ENCODE data around the gene RPL39L. TPM values are rescaled to one million over a fixed set of nuclear protein-coding genes. Genes with fewer than 3 reads are reported as not detected.

Gene RPL39L
- polyA plus RNA-seq, 3 donors = 1.1 to 3.4 (median 3.1) TPM

- H3K36me3 Mint-ChIP-seq = no peaks in the 10 kb centered on the region
- no peak overlapping the region for H3K4me3 Mint-ChIP-seq
- no peak overlapping the region for H2AFZ ChIP-seq (ENCODE audit: insufficient read depth, low read depth, low read length, poor library complexity, severe bottlenecking)
- no peak overlapping the region for H3K27ac Mint-ChIP-seq
- no peaks in the 10 kb centered on the region for H3K36me3 ChIP-seq (replicated peaks in 1 of 2; ENCODE audit: control insufficient read depth in 1 of 2, insufficient read depth in 2 of 2, low read length in 2 of 2)
- no peaks in the 10 kb centered on the region for H3K4me1 ChIP-seq (ENCODE audit: control insufficient read depth in 1 of 2, insufficient read depth in 2 of 2, low read length in 2 of 2)
- no peak for DNase-seq
- no peaks in the 10 kb centered on the region for H3K9me3 ChIP-seq (replicated peaks in 1 of 2; ENCODE audit: control insufficient read depth in 1 of 2, insufficient read depth in 1 of 2, low read length in 2 of 2)
- no peaks in the 10 kb centered on the region for H3K79me2 ChIP-seq (ENCODE audit: insufficient read depth, low read length)
- no peak overlapping the region for H3K9ac ChIP-seq (ENCODE audit: insufficient read depth, low read length, poor library complexity, severe bottlenecking)
- intact Hi-C loops (cut with micrococcal nuclease) = loop anchor here in 1 of 2 donors (5.0 kb wide), 1 partner anchor 33 kb away; no protein-coding TSS in a partner anchor
- no peak overlapping the region for H3K4me3 ChIP-seq (replicated peaks in 1 of 3; ENCODE audit: low read depth in 2 of 3, low read length in 3 of 3)
- no CpG with 5 or more reads among the region's 2 CpGs for WGBS (ENCODE audit: insufficient coverage)
- H3K4me2 ChIP-seq (replicated peaks; ENCODE audit: extremely low read depth, low read length, poor library complexity, severe bottlenecking) = no peak overlapping the region
- H4K20me1 ChIP-seq (ENCODE audit: insufficient read depth, low read length) = no peaks in the 10 kb centered on the region
- no peak for TF ChIP-seq CTCF (IDR thresholded peaks at IDR 0.05)
- no peaks in the 10 kb centered on the region for H3K27me3 ChIP-seq (ENCODE audit: control insufficient read depth in 2 of 2, insufficient read depth in 2 of 2, low read length in 2 of 2)
- peaks cover 2% of the 10 kb centered on the region for H3K4me1 Mint-ChIP-seq
- no peak overlapping the region for H3K27ac ChIP-seq (ENCODE audit: low read depth in 1 of 2, low read length in 2 of 2)
- H3K9me3 Mint-ChIP-seq = no peaks in the 10 kb centered on the region
- peaks cover 0 to 2% (median 1%) of the 10 kb centered on the region in 3 donors for H3K27me3 Mint-ChIP-seq (ENCODE audit: low read depth in 3 of 3)
These were observed 24.8 kb downstream of the RPL39L start for GRCh38 chr3:187114511-187114910.

GRCh38 chr3:187112934-187113793, 26.1 kb downstream of the RPL39L start:
- Histone ChIP-seq H3K4me2 (replicated peaks; ENCODE audit: extremely low read depth, low read length, poor library complexity, severe bottlenecking) (no peak overlapping the region), H3K27ac (ENCODE audit: low read depth in 1 of 2, low read length in 2 of 2) (no peak overlapping the region), H4K20me1 (ENCODE audit: insufficient read depth, low read length) (no peaks in the 10 kb centered on the region), H3K4me3 (replicated peaks in 1 of 3; ENCODE audit: low read depth in 2 of 3, low read length in 3 of 3) (no peak overlapping the region), H3K79me2 (ENCODE audit: insufficient read depth, low read length) (no peaks in the 10 kb centered on the region), H3K9me3 (replicated peaks in 1 of 2; ENCODE audit: control insufficient read depth in 1 of 2, insufficient read depth in 1 of 2, low read length in 2 of 2) (no peaks in the 10 kb centered on the region), H3K4me1 (ENCODE audit: control insufficient read depth in 1 of 2, insufficient read depth in 2 of 2, low read length in 2 of 2) (no peaks in the 10 kb centered on the region), H3K36me3 (replicated peaks in 1 of 2; ENCODE audit: control insufficient read depth in 1 of 2, insufficient read depth in 2 of 2, low read length in 2 of 2) (no peaks in the 10 kb centered on the region), H2AFZ (ENCODE audit: insufficient read depth, low read depth, low read length, poor library complexity, severe bottlenecking) (no peak overlapping the region), H3K27me3 (ENCODE audit: control insufficient read depth in 2 of 2, insufficient read depth in 2 of 2, low read length in 2 of 2) (no peaks in the 10 kb centered on the region), H3K9ac (ENCODE audit: insufficient read depth, low read length, poor library complexity, severe bottlenecking) (no peak overlapping the region)
- Mint-ChIP-seq H3K36me3 (no peaks in the 10 kb centered on the region), H3K9me3 (no peaks in the 10 kb centered on the region), H3K4me1 (peaks cover 2% of the 10 kb centered on the region), H3K27ac (peak overlapping the region in 1 of 7 donors; percentile 64), H3K4me3 (no peak overlapping the region), H3K27me3 (ENCODE audit: low read depth in 3 of 3) (peaks cover 0 to 2% (median 1%) of the 10 kb centered on the region in 3 donors)
- intact Hi-C loops (cut with micrococcal nuclease) = loop anchor here (1.0 to 5.0 kb wide), 2 partner anchors 34 to 52 kb away; no protein-coding TSS in a partner anchor
- peak in 2 of 3 donors; percentile 21 to 29 for DNase-seq
- peak; percentile 89 for TF ChIP-seq CTCF (IDR thresholded peaks at IDR 0.05)
- no CpG with 5 or more reads among the region's 2 CpGs for WGBS (ENCODE audit: insufficient coverage)

Data from CD14-positive monocyte (primary cell).